SU-DHL-6 (cell line): ENCODE data around the gene PLEKHD1.

Experiments used
- H2AFZ ChIP-seq: fragments of 200-600 bp; sonication (generic); 2 replicates; pipeline ENCODE4 v1.6.1; 2014; ENCODE audit warnings: low read depth, mild to moderate bottlenecking, moderate library complexity, mixed read lengths, antibody characterized with exemption, low read length; ENCODE audit not compliant: severe bottlenecking
- H3F3A ChIP-seq: fragments of 200-600 bp; shearing (Covaris generic); 2 replicates; pipeline ENCODE4 v1.6.0; 2016; ENCODE audit warnings: antibody characterized with exemption, mild to moderate bottlenecking; ENCODE audit not compliant: insufficient read depth
- H3K27ac ChIP-seq: fragments of 200-600 bp; sonication (generic); 2 replicates; pipeline ENCODE4 v1.5.1; 2016; ENCODE audit warnings: low read depth, mild to moderate bottlenecking, low read length, moderate library complexity, mixed read lengths
- H3K27me3 ChIP-seq: fragments of 200-600 bp; sonication (generic), shearing (Covaris generic); 2 replicates; pipeline ENCODE4 v1.6.0; 2014; ENCODE audit warnings: mild to moderate bottlenecking, low read length
- H3K36me3 ChIP-seq: fragments of 200-600 bp; sonication (generic); 2 replicates; pipeline ENCODE4 v1.6.1; 2014; ENCODE audit warnings: mild to moderate bottlenecking, low read length, mixed read lengths
- H3K4me2 ChIP-seq: fragments of 300-600, 200-600 bp; shearing (Covaris generic), sonication (generic); 2 replicates; pipeline ENCODE4 v1.6.0; 2014; ENCODE audit warnings: low read length, low read depth, mild to moderate bottlenecking; ENCODE audit not compliant: poor library complexity, severe bottlenecking
- H3K4me3 ChIP-seq: fragments of 200-600 bp; sonication (generic); 2 replicates; pipeline ENCODE4 v1.5.1; 2014; ENCODE audit warnings: antibody characterized with exemption, low read length, mild to moderate bottlenecking, mixed read lengths; ENCODE audit not compliant: insufficient read depth, poor library complexity, severe bottlenecking
- H3K79me2 ChIP-seq: fragments of 200-600 bp; sonication (generic); 2 replicates; pipeline ENCODE4 v1.6.1; 2014; ENCODE audit warnings: mild to moderate bottlenecking, low read length, moderate library complexity; ENCODE audit not compliant: insufficient read depth
- H3K9ac ChIP-seq: fragments of 200-600 bp; sonication (generic); 2 replicates; pipeline ENCODE4 v1.7.0; 2014; ENCODE audit warnings: mild to moderate bottlenecking, low read length
- H3K9me2 ChIP-seq: fragments of 200-600 bp; sonication (generic); replicated peaks from 2 replicates; pipeline ENCODE4 v1.6.1; 2014; ENCODE audit warnings: low read length; ENCODE audit not compliant: insufficient read depth
- H3K9me3 ChIP-seq: fragments of 200-600 bp; sonication (generic); 2 replicates; pipeline ENCODE4 v1.6.1; 2014; ENCODE audit warnings: low read length, mixed read lengths; ENCODE audit not compliant: insufficient read depth
- H4K20me1 ChIP-seq: fragments of 200-600 bp; sonication (generic); 2 replicates; pipeline ENCODE4 v1.6.1; 2014; ENCODE audit warnings: low read depth, mild to moderate bottlenecking, antibody characterized with exemption, low read length, moderate library complexity, mixed read lengths
- CTCF ChIP-seq: fragments of 200-600 bp; sonication (generic); IDR thresholded peaks from one replicate; pipeline ENCODE4 v1.5.1; 2017; ENCODE audit warnings: antibody characterized with exemption, mild to moderate bottlenecking, low read length, moderate library complexity; ENCODE audit not compliant: insufficient read depth, poor library complexity, severe bottlenecking
- EZH2phosphoT487 ChIP-seq: fragments of 200-600 bp; sonication (generic), shearing (Covaris generic); conservative IDR thresholded peaks from 2 replicates; pipeline ENCODE4 v1.6.1; 2018; ENCODE audit warnings: mild to moderate bottlenecking, antibody characterized with exemption, low read length, moderate library complexity, mixed read lengths

PLEKHD1 gene

GRCh38 chr14:69535230-69535848, 50.8 kb downstream of the PLEKHD1 start:
- Histone ChIP-seq H3K9ac (no peak overlapping the region), H3K79me2 (no peaks in the 10 kb centered on the region), H3K9me3 (no peaks in the 10 kb centered on the region), H3K4me3 (no peak overlapping the region), H4K20me1 (no peaks in the 10 kb centered on the region), H3K9me2 (no peaks in the 10 kb centered on the region), H3K27ac (no peak overlapping the region), H3K36me3 (no peaks in the 10 kb centered on the region), H3K27me3 (no peaks in the 10 kb centered on the region), H2AFZ (no peak overlapping the region), H3F3A (no peaks in the 10 kb centered on the region), H3K4me2 (no peak overlapping the region)
- TF ChIP-seq CTCF = peak; percentile 36
- no peak for TF ChIP-seq EZH2phosphoT487

GRCh38 chr14:69536971-69537370, 52.4 kb downstream of the PLEKHD1 start:
- Histone ChIP-seq H2AFZ (no peak overlapping the region), H3K27me3 (no peaks in the 10 kb centered on the region), H3K4me3 (no peak overlapping the region), H3K9me2 (no peaks in the 10 kb centered on the region), H3K36me3 (no peaks in the 10 kb centered on the region), H3F3A (no peaks in the 10 kb centered on the region), H3K9me3 (no peaks in the 10 kb centered on the region), H3K27ac (no peak overlapping the region), H3K79me2 (no peaks in the 10 kb centered on the region), H3K4me2 (no peak overlapping the region), H3K9ac (no peak overlapping the region), H4K20me1 (no peaks in the 10 kb centered on the region)
- TF ChIP-seq CTCF (no peak), EZH2phosphoT487 (no peak)

- TF ChIP-seq EZH2phosphoT487 (no peak), CTCF (no peak)
- Histone ChIP-seq H3K4me2 (no peak overlapping the region), H3K9me2 (no peaks in the 10 kb centered on the region), H3K9me3 (no peaks in the 10 kb centered on the region), H3K79me2 (no peaks in the 10 kb centered on the region), H3K9ac (no peak overlapping the region), H2AFZ (no peak overlapping the region), H4K20me1 (no peaks in the 10 kb centered on the region), H3K27ac (no peak overlapping the region), H3K27me3 (no peaks in the 10 kb centered on the region), H3K36me3 (no peaks in the 10 kb centered on the region), H3K4me3 (no peak overlapping the region), H3F3A (no peaks in the 10 kb centered on the region)
Observed at GRCh38 chr14:69537900-69538299, 53.4 kb downstream of the PLEKHD1 start.
